ENCODE data around the gene TMEM138.
A peak's percentile ranks its signal among the peaks of the same experiment; 100 is the strongest.
"Not testable (repeated sequence)": the region's sequence is repeated elsewhere in the genome, so short reads cannot be mapped to it uniquely, and the experiment has no call there.

TMEM138 gene

GRCh38 chr11:61367406-61367805 is 5.2 kb downstream of the TMEM138 start:
- no peak for DNase-seq

- DNase-seq: no peak
These were observed 6.5 kb downstream of the TMEM138 start for GRCh38 chr11:61368646-61369045.

- no peak for DNase-seq
These were observed 7.5 kb downstream of the TMEM138 start for GRCh38 chr11:61369372-61370348.

GRCh38 chr11:61370349-61371005 is 8.3 kb downstream of the TMEM138 start:
- no peak for DNase-seq

GRCh38 chr11:61372659-61373420 is 10.7 kb downstream of the TMEM138 start:
- DNase-seq: no peak

GRCh38 chr11:61375761-61376108 is 13.6 kb downstream of the TMEM138 start:
- no peak for DNase-seq

- no peak for DNase-seq
These were observed 15.4 kb downstream of the TMEM138 start for GRCh38 chr11:61377461-61378160.

GRCh38 chr11:61378713-61379313 is 16.6 kb downstream of the TMEM138 start:
- DNase-seq: no peak

- DNase-seq: no peak
These were observed 18.7 kb downstream of the TMEM138 start for GRCh38 chr11:61380884-61381283.

GRCh38 chr11:61383859-61384258 is 21.7 kb downstream of the TMEM138 start:
- not testable (repeated sequence) for DNase-seq

GRCh38 chr11:61384271-61385242 is 22.4 kb downstream of the TMEM138 start:
- no peak for DNase-seq

GRCh38 chr11:61390161-61390560 is 28.0 kb downstream of the TMEM138 start:
- DNase-seq: no peak

- DNase-seq: peak; percentile 6
These were observed 30.9 kb downstream of the TMEM138 start for GRCh38 chr11:61392981-61393595.

GRCh38 chr11:61401173-61401572 is 39.0 kb downstream of the TMEM138 start:
- no peak for DNase-seq

GRCh38 chr11:61401573-61401972 is 39.4 kb downstream of the TMEM138 start:
- no peak for DNase-seq

GRCh38 chr11:61403658-61404057 is 41.5 kb downstream of the TMEM138 start:
- DNase-seq: no peak

GRCh38 chr11:61404103-61404502 is 41.9 kb downstream of the TMEM138 start:
- DNase-seq: no peak

- no peak for DNase-seq
These were observed 42.5 kb downstream of the TMEM138 start for GRCh38 chr11:61404641-61405040.

- no peak for DNase-seq
These were observed 43.9 kb downstream of the TMEM138 start for GRCh38 chr11:61406067-61406466.

- DNase-seq: no peak
These were observed 45.0 kb downstream of the TMEM138 start for GRCh38 chr11:61406991-61407728.

Data from NCI-H1694 treated with DMSO at 0.1 percent for 48 hours (cell line).